Measurements from ENCODE around the gene SDHAF1.

DNA sequence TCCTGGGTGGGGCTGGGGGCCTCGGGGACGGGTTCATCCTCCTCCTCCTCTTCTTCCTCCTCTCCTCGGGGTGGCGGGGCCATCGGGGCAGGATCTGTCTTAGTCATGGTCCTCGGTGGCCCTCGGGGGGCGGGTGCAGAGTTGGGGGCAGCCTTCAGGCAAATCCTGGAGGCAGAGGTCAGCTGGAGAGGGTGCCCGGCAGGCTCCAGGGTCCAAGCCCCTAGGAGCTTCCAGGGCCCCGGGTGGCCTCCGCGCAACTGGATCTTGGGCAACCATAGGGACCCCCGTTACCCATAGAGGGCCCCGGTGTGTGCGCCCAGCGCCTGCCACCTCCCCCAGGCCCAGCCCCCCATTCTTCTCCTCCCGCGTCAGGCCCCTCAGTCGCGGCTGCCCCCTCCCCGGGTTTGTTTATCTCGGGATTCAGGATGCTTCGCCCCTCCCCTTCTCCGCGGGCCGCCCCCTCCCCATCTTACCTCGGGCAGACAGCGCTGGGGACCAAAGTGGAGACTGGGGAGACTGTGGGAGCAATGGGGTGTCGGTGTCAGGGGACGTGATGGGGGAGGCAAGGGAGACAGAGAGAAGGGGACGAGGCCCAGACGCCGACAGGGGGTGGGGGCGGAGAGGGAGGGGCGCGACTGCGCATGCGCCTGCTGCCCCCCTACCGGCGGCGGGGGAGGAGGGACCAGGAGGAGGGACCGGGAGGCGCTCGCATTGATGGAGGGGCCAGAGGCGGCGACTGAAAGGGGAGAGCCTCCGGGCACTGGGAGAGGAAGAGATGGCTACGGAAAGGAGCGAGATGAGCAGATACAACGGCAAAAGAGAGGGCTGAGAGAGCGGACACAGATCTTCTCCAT lies 37.5 kb downstream of the SDHAF1 start, which contains the start of gene CLIP3:
- TF ChIP-seq, protein P1, sequence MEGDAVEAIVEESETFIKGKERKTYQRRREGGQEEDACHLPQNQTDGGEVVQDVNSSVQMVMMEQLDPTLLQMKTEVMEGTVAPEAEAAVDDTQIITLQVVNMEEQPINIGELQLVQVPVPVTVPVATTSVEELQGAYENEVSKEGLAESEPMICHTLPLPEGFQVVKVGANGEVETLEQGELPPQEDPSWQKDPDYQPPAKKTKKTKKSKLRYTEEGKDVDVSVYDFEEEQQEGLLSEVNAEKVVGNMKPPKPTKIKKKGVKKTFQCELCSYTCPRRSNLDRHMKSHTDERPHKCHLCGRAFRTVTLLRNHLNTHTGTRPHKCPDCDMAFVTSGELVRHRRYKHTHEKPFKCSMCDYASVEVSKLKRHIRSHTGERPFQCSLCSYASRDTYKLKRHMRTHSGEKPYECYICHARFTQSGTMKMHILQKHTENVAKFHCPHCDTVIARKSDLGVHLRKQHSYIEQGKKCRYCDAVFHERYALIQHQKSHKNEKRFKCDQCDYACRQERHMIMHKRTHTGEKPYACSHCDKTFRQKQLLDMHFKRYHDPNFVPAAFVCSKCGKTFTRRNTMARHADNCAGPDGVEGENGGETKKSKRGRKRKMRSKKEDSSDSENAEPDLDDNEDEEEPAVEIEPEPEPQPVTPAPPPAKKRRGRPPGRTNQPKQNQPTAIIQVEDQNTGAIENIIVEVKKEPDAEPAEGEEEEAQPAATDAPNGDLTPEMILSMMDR (IDR thresholded peaks at IDR 0.05): no peak
- no peak for TF ChIP-seq EZH2 (IDR thresholded peaks at IDR 0.05; ENCODE audit: borderline replicate concordance, insufficient read depth, low read depth, low read length, poor library complexity, severe bottlenecking)
